ENCODE measurements around the gene APOD. TPM values are rescaled to one million over a fixed set of nuclear protein-coding genes. Genes with fewer than 3 reads are reported as not detected.
"Not testable (repeated sequence)": the region's sequence is repeated elsewhere in the genome, so short reads cannot be mapped to it uniquely, and the experiment has no call there.

APOD gene
- polyA plus RNA-seq, 4 donors, result 2.6 to 9.3 (median 8.3) TPM

- not testable (repeated sequence) for DNase-seq (ENCODE audit: low read depth in 4 of 4, low spot score in 3 of 4)
Measured at GRCh38 chr3:195590381-195590780, 6.6 kb upstream of the APOD start.

GRCh38 chr3:195589796-195590195 lies 6.1 kb upstream of the APOD start:
- not testable (repeated sequence) for DNase-seq (ENCODE audit: low read depth in 4 of 4, low spot score in 3 of 4)

GRCh38 chr3:195587824-195588223 lies 4.1 kb upstream of the APOD start:
- no peak for DNase-seq (ENCODE audit: low read depth in 4 of 4, low spot score in 3 of 4)

GRCh38 chr3:195587406-195587805 lies 3.7 kb upstream of the APOD start:
- DNase-seq (ENCODE audit: low read depth in 4 of 4, low spot score in 3 of 4), result no peak

DNA sequence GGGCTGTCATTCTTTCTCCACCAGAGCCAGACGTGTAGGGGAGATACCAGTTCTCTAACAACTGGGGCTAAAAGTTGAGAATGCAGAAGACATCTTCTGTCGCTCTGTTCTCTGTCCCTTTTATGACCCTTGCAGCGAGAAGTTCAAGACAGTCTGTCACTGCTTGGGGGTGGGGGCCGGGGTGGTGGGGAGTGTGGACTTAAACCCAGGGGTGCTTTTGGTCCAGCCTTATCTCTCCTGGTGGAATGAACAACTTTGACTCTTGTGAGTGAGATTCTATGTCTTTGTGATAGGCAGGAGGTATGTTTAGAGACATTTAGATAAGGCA lies 767 bp upstream of the APOD start:
- DNase-seq (ENCODE audit: low read depth in 4 of 4, low spot score in 3 of 4), result no peak

DNA sequence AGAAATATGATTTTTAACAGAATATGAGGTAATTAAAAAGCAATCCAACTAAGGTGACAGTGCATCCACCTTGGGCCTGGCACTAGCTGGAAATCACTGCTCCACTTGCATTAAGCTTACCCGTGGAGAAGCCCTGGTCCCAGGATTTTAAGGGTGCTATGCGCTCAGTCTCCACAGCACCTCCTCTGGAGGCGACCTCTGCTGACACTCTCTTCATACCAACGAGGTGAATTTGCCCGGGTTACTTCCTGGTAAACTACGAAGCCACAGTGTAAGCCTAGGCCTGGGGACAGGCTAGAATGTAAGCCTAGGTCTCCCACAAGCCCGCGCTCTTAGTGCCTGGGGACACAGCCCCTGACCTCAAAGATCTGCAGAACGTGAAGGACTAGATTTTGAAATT lies 793 bp downstream of the APOD start:
- no peak for DNase-seq (ENCODE audit: low read depth in 4 of 4, low spot score in 3 of 4)

DNA sequence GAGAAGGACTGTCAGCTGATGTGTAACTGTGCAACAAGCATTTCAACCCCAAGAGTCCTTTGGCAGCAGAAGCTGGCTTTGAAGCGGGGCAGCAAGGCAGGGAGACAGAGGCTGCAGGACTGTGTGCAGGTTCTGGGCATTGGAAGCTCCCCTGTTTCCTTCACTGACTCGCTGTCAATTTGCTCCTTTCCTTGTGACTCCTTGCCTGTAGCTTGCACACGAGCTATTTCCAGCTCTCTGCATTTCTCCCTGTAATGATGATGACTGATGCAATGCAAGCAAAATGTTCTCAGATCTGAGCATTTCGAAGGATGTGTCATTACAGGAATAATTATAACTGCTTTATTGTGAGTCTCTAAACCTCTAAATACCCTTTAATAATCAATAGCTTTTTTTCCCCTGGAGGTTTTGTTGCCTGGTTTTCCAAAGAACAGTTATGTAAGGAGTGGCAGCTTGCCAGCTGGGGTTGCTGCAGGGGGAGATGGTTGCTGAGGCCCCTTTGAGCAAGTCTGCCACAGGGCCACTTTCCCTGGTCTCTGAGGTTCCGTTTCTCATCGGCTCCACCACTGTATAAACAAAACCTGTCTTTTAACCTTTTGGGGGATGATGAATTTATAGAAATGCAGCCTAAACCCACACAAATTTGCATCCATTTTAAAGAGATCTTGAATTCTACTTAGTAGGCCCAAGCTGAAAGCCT lies 2.8 kb downstream of the APOD start:
- no peak for DNase-seq (ENCODE audit: low read depth in 4 of 4, low spot score in 3 of 4)

- no peak for DNase-seq (ENCODE audit: low read depth in 4 of 4, low spot score in 3 of 4)
Measured at GRCh38 chr3:195579281-195579680, 4.5 kb downstream of the APOD start.

DNA sequence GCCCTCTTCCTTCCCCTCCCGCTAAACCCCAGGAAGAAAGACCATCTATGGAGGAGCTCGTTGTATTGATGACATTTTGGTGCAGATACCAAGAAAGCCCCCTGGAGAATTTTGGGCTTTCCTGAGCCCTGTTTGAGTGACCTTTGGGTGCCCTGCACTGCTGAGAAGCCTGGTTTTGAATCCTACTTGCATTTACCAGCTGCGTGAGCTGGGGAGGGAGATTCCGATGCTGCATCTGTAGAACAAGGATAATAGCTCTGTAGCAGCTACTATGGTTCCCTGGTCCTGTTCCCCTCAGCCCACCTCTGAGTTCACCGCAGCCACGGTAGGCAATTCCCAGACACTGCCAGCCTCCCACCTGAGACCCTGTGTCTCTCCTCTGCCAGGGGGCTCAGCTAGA lies 5.2 kb downstream of the APOD start:
- DNase-seq (ENCODE audit: low read depth in 4 of 4, low spot score in 3 of 4), result no peak

DNA sequence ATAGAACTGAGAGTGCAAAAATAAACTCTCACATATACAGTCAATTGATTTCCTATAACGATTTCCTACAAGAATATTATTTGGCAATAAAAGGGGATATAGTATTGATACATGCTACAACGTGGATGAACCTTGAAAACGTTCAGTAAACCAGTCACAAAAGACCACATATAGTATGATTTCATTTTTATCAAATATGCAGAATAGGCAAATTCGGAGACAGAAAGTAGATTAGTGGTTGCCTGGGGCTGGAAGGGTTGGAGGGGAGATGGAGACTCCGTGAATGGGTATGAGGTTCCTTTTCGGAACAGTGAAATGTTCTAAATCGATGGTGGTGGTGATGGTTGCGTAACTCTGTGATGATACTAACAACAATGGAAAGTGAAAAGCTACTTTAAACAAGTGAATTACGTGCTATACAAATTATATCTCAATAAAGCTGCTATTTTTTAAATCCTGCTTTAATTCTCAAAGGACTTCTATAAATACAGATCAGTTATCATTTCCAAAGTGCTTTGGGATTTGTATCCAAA lies 6.0 kb downstream of the APOD start:
- no peak for DNase-seq (ENCODE audit: low read depth in 4 of 4, low spot score in 3 of 4)

DNA sequence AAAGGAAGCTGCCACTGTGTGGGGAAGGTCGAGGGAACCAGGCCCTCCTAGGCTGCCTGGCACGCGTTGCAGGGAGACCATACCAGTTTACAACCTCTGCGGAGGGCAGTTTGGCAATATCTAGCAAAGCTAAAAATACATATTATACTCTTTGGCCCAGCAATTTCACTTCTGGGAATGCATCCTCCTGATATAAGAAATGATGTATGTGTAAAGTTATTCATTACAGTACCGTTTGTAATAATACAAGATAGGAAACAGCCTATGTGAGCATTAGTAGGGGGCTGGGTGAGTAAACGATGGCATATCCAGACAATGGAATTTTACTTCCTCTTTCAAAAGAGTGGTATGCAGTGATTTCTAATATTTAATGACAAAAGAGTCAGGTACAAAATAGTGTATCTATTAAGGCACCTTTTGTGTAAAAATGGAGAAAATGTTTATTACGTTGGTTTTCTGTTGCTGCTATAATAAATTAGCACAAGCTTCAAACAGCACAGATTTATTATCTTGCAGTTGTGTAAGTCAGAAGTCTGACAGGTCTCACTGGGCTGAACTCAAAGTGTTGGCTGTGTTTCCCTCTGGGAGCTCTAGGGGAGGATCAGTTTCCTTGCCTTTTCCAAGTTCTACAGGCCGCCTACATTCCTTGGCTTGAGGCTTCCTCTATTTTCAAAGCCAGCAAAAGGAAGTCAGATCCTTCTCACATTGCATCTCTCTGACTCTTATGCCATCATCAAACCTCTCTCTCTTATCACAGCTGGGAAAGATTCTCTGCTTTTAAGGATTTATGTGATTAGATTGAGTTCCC lies 9.0 kb downstream of the APOD start:
- no peak for DNase-seq (ENCODE audit: low read depth in 4 of 4, low spot score in 3 of 4)

- DNase-seq (ENCODE audit: low read depth in 4 of 4, low spot score in 3 of 4), result no peak
Measured at GRCh38 chr3:195573611-195574496, 9.9 kb downstream of the APOD start.

GRCh38 chr3:195571361-195571760 lies 12.4 kb downstream of the APOD start:
- DNase-seq (ENCODE audit: low read depth in 4 of 4, low spot score in 3 of 4), result no peak

GRCh38 chr3:195570912-195571311 lies 12.8 kb downstream of the APOD start:
- DNase-seq (ENCODE audit: low read depth in 4 of 4, low spot score in 3 of 4), result no peak

- no peak for DNase-seq (ENCODE audit: low read depth in 4 of 4, low spot score in 3 of 4)
Measured at GRCh38 chr3:195570344-195570743, 13.4 kb downstream of the APOD start.

- DNase-seq (ENCODE audit: low read depth in 4 of 4, low spot score in 3 of 4), result no peak
Measured at GRCh38 chr3:195568630-195569029, 15.1 kb downstream of the APOD start.

DNA sequence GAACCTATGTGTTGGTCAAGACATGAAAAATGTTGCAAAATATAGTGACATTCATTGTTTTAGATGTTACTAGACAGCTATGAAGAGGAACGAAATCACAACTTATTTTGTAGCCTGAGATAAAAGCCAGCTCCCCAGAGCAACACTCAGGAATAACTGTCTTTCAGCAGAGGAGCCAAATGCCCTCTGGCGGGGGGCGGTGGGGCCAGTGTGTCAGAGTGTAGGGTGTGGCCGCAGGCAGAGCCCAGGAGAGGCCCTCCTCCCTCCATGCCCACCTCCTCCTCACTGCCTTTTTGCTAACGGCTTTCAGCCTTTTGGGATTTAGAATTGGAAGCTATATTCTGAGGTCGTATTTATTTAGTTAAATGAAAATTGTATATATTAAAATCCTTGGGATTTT lies 16.9 kb downstream of the APOD start:
- DNase-seq (ENCODE audit: low read depth in 4 of 4, low spot score in 3 of 4), result no peak

DNA sequence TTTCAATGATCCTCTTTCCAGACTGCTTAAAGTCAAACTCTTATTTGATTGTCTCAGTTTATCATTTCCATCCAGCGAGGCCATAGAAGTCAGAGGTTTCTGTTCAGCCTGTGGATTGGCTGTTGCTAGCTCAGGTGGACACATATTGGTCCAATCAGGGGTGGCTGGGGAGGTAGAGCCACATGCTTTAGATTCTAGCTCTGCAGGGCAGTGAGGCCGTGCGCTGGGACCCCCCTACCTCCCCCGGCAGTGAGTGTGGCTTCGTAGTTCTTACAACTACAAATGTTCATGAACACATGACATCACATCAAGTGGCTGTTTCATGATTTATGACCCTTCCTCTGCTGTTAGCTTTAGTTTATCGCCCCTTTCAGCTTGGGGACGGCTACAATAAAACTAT lies 18.0 kb downstream of the APOD start:
- DNase-seq (ENCODE audit: low read depth in 4 of 4, low spot score in 3 of 4), result no peak

GRCh38 chr3:195563317-195563716 lies 20.4 kb downstream of the APOD start:
- DNase-seq (ENCODE audit: low read depth in 4 of 4, low spot score in 3 of 4), result no peak

DNA sequence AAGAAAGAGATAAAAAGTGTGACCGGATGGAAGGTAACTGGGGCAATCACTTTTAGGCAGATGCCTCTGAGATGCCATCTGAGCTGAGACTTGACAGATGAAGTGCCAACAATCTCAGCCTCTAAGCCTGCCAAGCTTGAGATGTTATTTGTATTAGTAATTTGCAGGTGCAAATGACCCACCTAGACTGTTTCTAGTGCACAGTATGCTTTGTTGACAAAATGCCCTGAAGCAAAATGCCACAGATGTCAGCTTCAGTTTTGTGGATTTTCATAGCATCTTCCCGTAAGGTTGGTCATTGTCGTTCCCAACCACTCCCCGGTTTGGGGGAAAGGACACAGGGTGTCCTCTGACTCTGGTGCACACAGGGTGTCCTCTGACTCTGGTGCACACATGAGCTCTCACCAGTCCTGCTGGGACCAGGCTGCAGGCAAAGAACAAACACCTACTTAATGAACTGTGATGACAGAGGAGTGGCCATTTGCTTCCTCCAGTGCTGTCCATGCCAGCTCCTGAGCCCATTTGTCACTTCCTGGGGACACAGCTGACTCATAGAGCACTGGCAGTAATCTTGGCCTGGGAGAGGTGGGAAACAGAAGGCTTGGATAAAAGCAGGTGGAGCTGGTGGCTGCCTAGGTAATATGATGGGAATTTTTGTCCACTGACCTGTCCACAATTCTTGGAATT lies 23.9 kb downstream of the APOD start:
- DNase-seq (ENCODE audit: low read depth in 4 of 4, low spot score in 3 of 4), result no peak

GRCh38 chr3:195558602-195559001 lies 25.1 kb downstream of the APOD start:
- DNase-seq (ENCODE audit: low read depth in 4 of 4, low spot score in 3 of 4), result no peak
